ENCODE results near the gene NEK11. TPM values are rescaled to one million over a fixed set of nuclear protein-coding genes. Genes with fewer than 3 reads are reported as not detected.

Gene NEK11
- polyA plus RNA-seq, 1 donor (not counting 4 experiments of a cell fraction or from before 2014, with no cell fraction given): 9.4 TPM

DNA sequence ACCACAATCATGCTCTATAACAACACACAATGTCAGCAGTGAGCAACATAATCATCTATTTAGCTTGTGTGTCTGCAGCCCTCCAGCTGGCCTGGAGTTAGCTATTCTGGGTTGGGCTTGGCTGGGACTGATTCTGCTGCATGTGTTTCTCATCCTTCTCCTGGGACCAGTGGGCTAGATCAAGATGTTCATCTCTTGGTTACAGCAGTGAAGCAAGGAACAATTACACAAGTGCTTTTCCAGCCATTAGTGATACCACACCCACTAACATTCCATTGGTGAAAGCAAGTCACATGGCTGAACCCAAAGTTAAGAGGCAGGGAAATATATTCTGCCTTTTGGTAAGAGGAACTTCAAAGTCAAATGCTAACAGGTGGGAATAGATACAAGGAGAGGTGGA lies 369.5 kb downstream of the NEK11 start:
- Histone ChIP-seq H3K4me1 (ENCODE audit: control insufficient read depth, extremely low read depth, insufficient read depth, low read length) (no peaks in the 10 kb centered on the region), H3K9me3 (ENCODE audit: control insufficient read depth, low read depth, low read length) (no peaks in the 10 kb centered on the region), H3K4me2 (ENCODE audit: control insufficient read depth, extremely low read depth, insufficient read depth, low read depth, low read length) (no peak overlapping the region), H3K4me3 (ENCODE audit: control insufficient read depth in 2 of 3, extremely low read depth in 1 of 3, insufficient read depth in 2 of 3, low read depth in 1 of 3, low read length in 3 of 3) (no peak overlapping the region), H3K79me2 (ENCODE audit: control insufficient read depth, insufficient read depth, low read length) (no peaks in the 10 kb centered on the region), H3K36me3 (ENCODE audit: control insufficient read depth in 2 of 2, extremely low read depth in 1 of 2, insufficient read depth in 2 of 2, low read length in 2 of 2) (no peaks in the 10 kb centered on the region), H3K9me1 (ENCODE audit: control insufficient read depth, extremely low read depth, insufficient read depth, low read length) (no peaks in the 10 kb centered on the region), H3K27ac (ENCODE audit: control insufficient read depth, insufficient read depth, low read length) (no peak overlapping the region), H3K27me3 (ENCODE audit: control insufficient read depth, extremely low read depth, insufficient read depth, low read length) (no peaks in the 10 kb centered on the region), H2AFZ (ENCODE audit: control insufficient read depth, low read length) (no peak overlapping the region), H3K9ac (ENCODE audit: control insufficient read depth, extremely low read depth, insufficient read depth, low read length) (no peak overlapping the region), H4K20me1 (ENCODE audit: control insufficient read depth, extremely low read depth, insufficient read depth, low read length) (no peaks in the 10 kb centered on the region)
- no peak for TF ChIP-seq EZH2 (IDR thresholded peaks at IDR 0.05; ENCODE audit: low read length)
- TF ChIP-seq, protein P1, sequence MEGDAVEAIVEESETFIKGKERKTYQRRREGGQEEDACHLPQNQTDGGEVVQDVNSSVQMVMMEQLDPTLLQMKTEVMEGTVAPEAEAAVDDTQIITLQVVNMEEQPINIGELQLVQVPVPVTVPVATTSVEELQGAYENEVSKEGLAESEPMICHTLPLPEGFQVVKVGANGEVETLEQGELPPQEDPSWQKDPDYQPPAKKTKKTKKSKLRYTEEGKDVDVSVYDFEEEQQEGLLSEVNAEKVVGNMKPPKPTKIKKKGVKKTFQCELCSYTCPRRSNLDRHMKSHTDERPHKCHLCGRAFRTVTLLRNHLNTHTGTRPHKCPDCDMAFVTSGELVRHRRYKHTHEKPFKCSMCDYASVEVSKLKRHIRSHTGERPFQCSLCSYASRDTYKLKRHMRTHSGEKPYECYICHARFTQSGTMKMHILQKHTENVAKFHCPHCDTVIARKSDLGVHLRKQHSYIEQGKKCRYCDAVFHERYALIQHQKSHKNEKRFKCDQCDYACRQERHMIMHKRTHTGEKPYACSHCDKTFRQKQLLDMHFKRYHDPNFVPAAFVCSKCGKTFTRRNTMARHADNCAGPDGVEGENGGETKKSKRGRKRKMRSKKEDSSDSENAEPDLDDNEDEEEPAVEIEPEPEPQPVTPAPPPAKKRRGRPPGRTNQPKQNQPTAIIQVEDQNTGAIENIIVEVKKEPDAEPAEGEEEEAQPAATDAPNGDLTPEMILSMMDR (optimal IDR thresholded peaks at IDR 0.05 in 1 of 3, IDR thresholded peaks at IDR 0.05 in 1 of 3, conservative IDR thresholded peaks at IDR 0.05 in 1 of 3; ENCODE audit: extremely low read depth in 1 of 3, insufficient read depth in 2 of 3, low read length in 3 of 3): no peak
- FAIRE-seq (no peak), DNase-seq (ENCODE audit: low read depth, low spot score) (no peak)
- dilution Hi-C loops (cut with MboI; ENCODE audit: extremely low pct_ligation_motif_present, low sequenced_read_pairs): no loop called here

DNA sequence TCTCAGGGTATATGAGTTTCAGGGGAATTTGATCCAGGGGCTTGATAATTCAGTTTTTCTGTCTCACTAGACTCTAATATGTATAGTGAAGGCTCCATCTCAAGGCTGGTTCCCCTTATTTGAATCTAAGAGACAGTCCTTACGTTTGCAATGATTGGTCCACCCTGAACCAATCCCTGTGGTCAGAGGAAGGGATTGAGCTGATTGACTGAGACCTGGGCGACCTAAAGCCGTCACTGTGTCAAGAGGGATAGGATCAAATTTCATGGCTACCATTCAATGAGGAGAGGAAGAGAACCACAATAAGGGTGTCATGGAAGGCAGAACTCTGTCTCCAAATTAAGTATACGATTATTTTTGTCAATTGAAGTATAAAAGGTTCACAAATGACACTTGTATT lies 371.2 kb downstream of the NEK11 start:
- Histone ChIP-seq H2AFZ (ENCODE audit: control insufficient read depth, low read length) (no peak overlapping the region), H4K20me1 (ENCODE audit: control insufficient read depth, extremely low read depth, insufficient read depth, low read length) (no peaks in the 10 kb centered on the region), H3K36me3 (ENCODE audit: control insufficient read depth in 2 of 2, extremely low read depth in 1 of 2, insufficient read depth in 2 of 2, low read length in 2 of 2) (no peaks in the 10 kb centered on the region), H3K4me3 (ENCODE audit: control insufficient read depth in 2 of 3, extremely low read depth in 1 of 3, insufficient read depth in 2 of 3, low read depth in 1 of 3, low read length in 3 of 3) (no peak overlapping the region), H3K27ac (ENCODE audit: control insufficient read depth, insufficient read depth, low read length) (no peak overlapping the region), H3K27me3 (ENCODE audit: control insufficient read depth, extremely low read depth, insufficient read depth, low read length) (no peaks in the 10 kb centered on the region), H3K9ac (ENCODE audit: control insufficient read depth, extremely low read depth, insufficient read depth, low read length) (no peak overlapping the region), H3K4me2 (ENCODE audit: control insufficient read depth, extremely low read depth, insufficient read depth, low read depth, low read length) (no peak overlapping the region), H3K4me1 (ENCODE audit: control insufficient read depth, extremely low read depth, insufficient read depth, low read length) (peaks cover 9% of the 10 kb centered on the region), H3K9me1 (ENCODE audit: control insufficient read depth, extremely low read depth, insufficient read depth, low read length) (no peaks in the 10 kb centered on the region), H3K9me3 (ENCODE audit: control insufficient read depth, low read depth, low read length) (no peaks in the 10 kb centered on the region), H3K79me2 (ENCODE audit: control insufficient read depth, insufficient read depth, low read length) (no peaks in the 10 kb centered on the region)
- dilution Hi-C loops (cut with MboI; ENCODE audit: extremely low pct_ligation_motif_present, low sequenced_read_pairs): no loop called here
- no peak for DNase-seq (ENCODE audit: low read depth, low spot score)
- no peak for TF ChIP-seq EZH2 (IDR thresholded peaks at IDR 0.05; ENCODE audit: low read length)
- no peak for FAIRE-seq

Small RNA genes within 50 kb of the gene (small RNA-seq; reads per million reads assigned to genes)
- 0 reads per million in 3 experiments for gene RNU6-726P (ENCODE audit: insufficient read length in 3 of 3, low read depth in 3 of 3, low replicate concordance in 1 of 3)

Other genes with a start within 250 kb of the NEK11 start
- 91.3 to 141 TPM (median 112 TPM) in 3 replicates for gene ATP2C1, start 132.8 kb upstream of the NEK11 start, polyA plus RNA-seq
- gene ASTE1, start 52 bp upstream of the NEK11 start, polyA plus RNA-seq: 4.3 to 5.2 TPM (median 4.6 TPM) in 3 replicates

All from keratinocyte (primary cell).